KOPT-K1 (cell line): ENCODE results near the gene POC1B.

Source experiments
- H3K27ac ChIP-seq: fragments of 200-600 bp; sonication (generic); 2 replicates; pipeline ENCODE4 v1.5.1; 2016; ENCODE audit warnings: antibody characterized with exemption, mild to moderate bottlenecking, low read depth, low read length; ENCODE audit not compliant: poor library complexity, severe bottlenecking
- H3K36me3 ChIP-seq: fragments of 200-600 bp; sonication (generic); 2 replicates; pipeline ENCODE4 v1.5.1; 2017; ENCODE audit warnings: antibody characterized with exemption, mild to moderate bottlenecking, low read length, moderate library complexity; ENCODE audit not compliant: insufficient read depth
- H3K9me3 ChIP-seq: fragments of 200-600 bp; sonication (generic); 2 replicates; pipeline ENCODE4 v1.5.1; 2017; ENCODE audit warnings: antibody characterized with exemption, low read length, mild to moderate bottlenecking; ENCODE audit not compliant: insufficient read depth, poor library complexity, severe bottlenecking

The POC1B gene

GRCh38 chr12:89414322-89414721, 111.5 kb downstream of the POC1B start:
- no peak overlapping the region for H3K27ac ChIP-seq
- no peaks in the 10 kb centered on the region for H3K9me3 ChIP-seq
- no peaks in the 10 kb centered on the region; the same call in 1 of the 2 replicates for H3K36me3 ChIP-seq

GRCh38 chr12:89413234-89413633, 112.6 kb downstream of the POC1B start:
- Histone ChIP-seq H3K27ac (no peak overlapping the region), H3K36me3 (no peaks in the 10 kb centered on the region), H3K9me3 (no peaks in the 10 kb centered on the region)

GRCh38 chr12:89412665-89413064, 113.2 kb downstream of the POC1B start:
- Histone ChIP-seq H3K9me3 (no peaks in the 10 kb centered on the region), H3K36me3 (no peaks in the 10 kb centered on the region), H3K27ac (no peak overlapping the region)

- no peak overlapping the region for H3K27ac ChIP-seq
- no peaks in the 10 kb centered on the region for H3K36me3 ChIP-seq
- H3K9me3 ChIP-seq: no peaks in the 10 kb centered on the region
Measured at GRCh38 chr12:89411846-89412245, 114.0 kb downstream of the POC1B start.

- Histone ChIP-seq H3K9me3 (no peaks in the 10 kb centered on the region), H3K36me3 (no peaks in the 10 kb centered on the region), H3K27ac (no peak overlapping the region)
Measured at GRCh38 chr12:89411234-89411633, 114.6 kb downstream of the POC1B start.

GRCh38 chr12:89405626-89406345, 120.1 kb downstream of the POC1B start:
- Histone ChIP-seq H3K27ac (no peak overlapping the region), H3K36me3 (no peaks in the 10 kb centered on the region), H3K9me3 (no peaks in the 10 kb centered on the region)

- Histone ChIP-seq H3K36me3 (no peaks in the 10 kb centered on the region), H3K9me3 (no peaks in the 10 kb centered on the region), H3K27ac (no peak overlapping the region)
Measured at GRCh38 chr12:89401433-89402058, 124.3 kb downstream of the POC1B start.

GRCh38 chr12:89400415-89400814, 125.4 kb downstream of the POC1B start:
- no peak overlapping the region for H3K27ac ChIP-seq
- no peaks in the 10 kb centered on the region for H3K36me3 ChIP-seq
- no peaks in the 10 kb centered on the region for H3K9me3 ChIP-seq

GRCh38 chr12:89395712-89396111, 130.1 kb downstream of the POC1B start:
- Histone ChIP-seq H3K9me3 (no peaks in the 10 kb centered on the region), H3K27ac (no peak overlapping the region), H3K36me3 (no peaks in the 10 kb centered on the region)

GRCh38 chr12:89393551-89394121, 132.2 kb downstream of the POC1B start:
- Histone ChIP-seq H3K27ac (no peak overlapping the region), H3K9me3 (no peaks in the 10 kb centered on the region), H3K36me3 (no peaks in the 10 kb centered on the region)

GRCh38 chr12:89392391-89392790, 133.5 kb downstream of the POC1B start:
- Histone ChIP-seq H3K9me3 (no peaks in the 10 kb centered on the region), H3K27ac (no peak overlapping the region), H3K36me3 (no peaks in the 10 kb centered on the region)

- no peak overlapping the region for H3K27ac ChIP-seq
- H3K9me3 ChIP-seq: no peaks in the 10 kb centered on the region
- H3K36me3 ChIP-seq: no peaks in the 10 kb centered on the region
Measured at GRCh38 chr12:89391726-89392336, 134.0 kb downstream of the POC1B start.

- H3K27ac ChIP-seq: no peak overlapping the region
Measured at GRCh38 chr12:89390802-89391673, 134.8 kb downstream of the POC1B start.

GRCh38 chr12:89389755-89390661, 135.8 kb downstream of the POC1B start:
- H3K36me3 ChIP-seq: no peaks in the 10 kb centered on the region
- no peak overlapping the region for H3K27ac ChIP-seq
- H3K9me3 ChIP-seq: no peaks in the 10 kb centered on the region

More at GRCh38 chr12:89390802-89391673, 134.8 kb downstream of the POC1B start:
- no peaks in the 10 kb centered on the region for H3K9me3 ChIP-seq
- no peaks in the 10 kb centered on the region for H3K36me3 ChIP-seq
